Astrocyte (in vitro differentiated cells and primary cell): ENCODE data around the gene KIAA1614.

Source experiments
- EZH2 ChIP-seq: IDR thresholded peaks from 2 replicates; pipeline ENCODE4 v1.6.1; 2012; ENCODE audit warnings: mild to moderate bottlenecking, low read length, inconsistent platforms; ENCODE audit not compliant: insufficient read depth
- TF ChIP-seq, protein P1 (sequence below): IDR thresholded peaks from 2 replicates; pipeline ENCODE4 v1.5.1; 2011; ENCODE audit warnings: low read depth, mild to moderate bottlenecking, inconsistent platforms, low read length, moderate library complexity; ENCODE audit not compliant: insufficient read depth

DNA sequence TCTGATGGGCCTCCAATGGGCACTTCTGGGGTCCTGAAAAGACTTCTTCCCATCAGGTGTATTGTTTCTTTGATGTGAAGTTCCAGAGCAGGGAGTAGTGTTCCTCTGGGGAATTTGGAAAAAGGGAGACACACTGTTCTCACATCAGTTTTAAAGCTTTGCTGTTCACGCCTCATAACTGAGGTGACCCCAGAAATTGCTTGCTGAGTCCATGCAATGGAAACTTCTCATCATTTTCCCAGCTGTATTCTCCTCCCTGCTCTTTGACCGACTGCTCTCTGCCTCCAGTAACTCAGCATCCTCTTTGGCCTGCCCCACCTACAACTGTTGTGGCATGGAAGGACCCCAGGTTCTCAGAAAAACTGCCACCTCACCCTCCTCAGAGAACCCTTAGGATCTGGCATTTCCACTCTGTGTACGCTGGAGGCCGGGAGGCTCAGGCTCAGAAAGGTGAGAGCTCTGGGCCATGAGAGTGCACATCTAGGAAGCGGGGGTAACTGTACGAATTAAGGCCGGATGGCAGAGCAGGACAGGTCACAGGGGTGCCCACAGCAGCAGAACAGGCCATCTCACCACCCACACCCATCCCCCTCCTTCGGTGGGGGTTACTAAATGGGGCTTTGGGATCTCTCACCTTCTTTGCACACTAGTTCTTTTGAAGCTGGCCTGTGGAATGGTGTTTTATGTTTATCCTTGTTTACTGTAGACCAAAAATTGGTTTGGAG, 58.7 kb downstream of the KIAA1614 start:
- TF ChIP-seq, protein P1, sequence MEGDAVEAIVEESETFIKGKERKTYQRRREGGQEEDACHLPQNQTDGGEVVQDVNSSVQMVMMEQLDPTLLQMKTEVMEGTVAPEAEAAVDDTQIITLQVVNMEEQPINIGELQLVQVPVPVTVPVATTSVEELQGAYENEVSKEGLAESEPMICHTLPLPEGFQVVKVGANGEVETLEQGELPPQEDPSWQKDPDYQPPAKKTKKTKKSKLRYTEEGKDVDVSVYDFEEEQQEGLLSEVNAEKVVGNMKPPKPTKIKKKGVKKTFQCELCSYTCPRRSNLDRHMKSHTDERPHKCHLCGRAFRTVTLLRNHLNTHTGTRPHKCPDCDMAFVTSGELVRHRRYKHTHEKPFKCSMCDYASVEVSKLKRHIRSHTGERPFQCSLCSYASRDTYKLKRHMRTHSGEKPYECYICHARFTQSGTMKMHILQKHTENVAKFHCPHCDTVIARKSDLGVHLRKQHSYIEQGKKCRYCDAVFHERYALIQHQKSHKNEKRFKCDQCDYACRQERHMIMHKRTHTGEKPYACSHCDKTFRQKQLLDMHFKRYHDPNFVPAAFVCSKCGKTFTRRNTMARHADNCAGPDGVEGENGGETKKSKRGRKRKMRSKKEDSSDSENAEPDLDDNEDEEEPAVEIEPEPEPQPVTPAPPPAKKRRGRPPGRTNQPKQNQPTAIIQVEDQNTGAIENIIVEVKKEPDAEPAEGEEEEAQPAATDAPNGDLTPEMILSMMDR: no peak
- TF ChIP-seq EZH2: no peak
